Mesenchymal stem cell (in vitro differentiated cells and primary cell): ENCODE results near the gene MTMR12.

Source experiments
- DNase-seq: peaks from one replicate; pipeline ENCODE4 v3.0.0-alpha.2; 2013
- H2AFZ ChIP-seq: one replicate; pipeline ENCODE4 v1.6.1; 2013; ENCODE audit warnings: low read depth, mild to moderate bottlenecking, control low read depth, inconsistent platforms, low read length, moderate library complexity
- H2AK5ac ChIP-seq: 2 replicates; pipeline ENCODE4 v1.6.1; 2013; ENCODE audit warnings: low read length, moderate library complexity, mild to moderate bottlenecking, inconsistent platforms; ENCODE audit not compliant: severe bottlenecking
- H2BK120ac ChIP-seq: one replicate; pipeline ENCODE4 v1.6.1; 2013; ENCODE audit warnings: low read depth, mild to moderate bottlenecking, inconsistent platforms, low read length, moderate library complexity
- H2BK12ac ChIP-seq, 2 experiments: one replicate each; pipeline ENCODE4 v1.6.1; 2013; ENCODE audit warnings: inconsistent platforms in 2 of 2, low read length in 2 of 2, mild to moderate bottlenecking in 2 of 2, moderate library complexity in 2 of 2, control low read depth in 1 of 2
- H2BK15ac ChIP-seq: one replicate; pipeline ENCODE4 v1.6.1; 2013; ENCODE audit warnings: mild to moderate bottlenecking, low read depth, inconsistent platforms; ENCODE audit not compliant: poor library complexity, severe bottlenecking
- H2BK5ac ChIP-seq: 2 replicates; pipeline ENCODE4 v1.6.1; 2013; ENCODE audit warnings: low read depth, mild to moderate bottlenecking, low read length, control low read depth, inconsistent platforms; ENCODE audit not compliant: poor library complexity, severe bottlenecking
- H3K14ac ChIP-seq, 2 experiments: one replicate each; pipeline ENCODE4 v1.6.1; 2013; ENCODE audit warnings: inconsistent platforms in 2 of 2, low read length in 2 of 2, control low read depth in 1 of 2, mild to moderate bottlenecking in 1 of 2, moderate library complexity in 1 of 2
- H3K18ac ChIP-seq, 2 experiments: one replicate each; pipeline ENCODE4 v1.6.1; 2013; ENCODE audit warnings: inconsistent platforms in 2 of 2, low read length in 2 of 2, control low read depth in 1 of 2, low read depth in 1 of 2, mild to moderate bottlenecking in 1 of 2
- H3K23ac ChIP-seq, 2 experiments: one replicate each; pipeline ENCODE4 v1.6.1; 2013; ENCODE audit warnings: inconsistent platforms in 2 of 2, low read length in 2 of 2, mild to moderate bottlenecking in 2 of 2, moderate library complexity in 2 of 2, control low read depth in 1 of 2
- H3K27ac ChIP-seq: 2 replicates; pipeline ENCODE4 v1.5.1; 2013; ENCODE audit warnings: mild to moderate bottlenecking, moderate library complexity, low read length, control low read depth, inconsistent platforms; ENCODE audit not compliant: poor library complexity, severe bottlenecking
- H3K27me3 ChIP-seq, 2 experiments: 2 replicates each; pipeline versions ENCODE4 v1.6.1 to v1.7.0; 2013; ENCODE audit warnings: low read length in 2 of 2, mild to moderate bottlenecking in 2 of 2, moderate library complexity in 2 of 2, control low read depth in 1 of 2, inconsistent platforms in 1 of 2; ENCODE audit not compliant: control insufficient read depth in 1 of 2, insufficient read depth in 1 of 2
- H3K36me3 ChIP-seq, 2 experiments: 2 replicates each; pipeline versions ENCODE4 v1.6.1 to v1.7.0; 2013; ENCODE audit warnings: low read length in 2 of 2, control low read depth in 1 of 2, inconsistent platforms in 1 of 2, low read depth in 1 of 2, mild to moderate bottlenecking in 1 of 2; ENCODE audit not compliant: insufficient read depth in 2 of 2, control insufficient read depth in 1 of 2
- H3K4ac ChIP-seq, 2 experiments: one replicate each; pipeline ENCODE4 v1.6.1; 2013; ENCODE audit warnings: inconsistent platforms in 2 of 2, low read length in 2 of 2, mild to moderate bottlenecking in 2 of 2, moderate library complexity in 2 of 2, control low read depth in 1 of 2, low read depth in 1 of 2
- H3K4me1 ChIP-seq: 2 replicates; pipeline ENCODE4 v1.6.1; 2013; ENCODE audit warnings: low read depth, low read length, control low read depth; ENCODE audit not compliant: control insufficient read depth, insufficient read depth
- H3K4me2 ChIP-seq: 2 replicates; pipeline ENCODE4 v1.6.1; 2013; ENCODE audit warnings: low read length, mild to moderate bottlenecking, inconsistent platforms; ENCODE audit not compliant: poor library complexity, severe bottlenecking
- H3K4me3 ChIP-seq, 2 experiments: 2 replicates each; pipeline versions ENCODE4 v1.5.1 to v1.7.0; 2013; ENCODE audit warnings: low read length in 2 of 2, mild to moderate bottlenecking in 2 of 2, control low read depth in 1 of 2, low read depth in 1 of 2; ENCODE audit not compliant: insufficient read depth in 1 of 2
- H3K79me1 ChIP-seq: replicated peaks from 2 replicates; pipeline ENCODE4 v1.6.1; 2013; ENCODE audit warnings: mild to moderate bottlenecking, control low read depth, low read length, inconsistent platforms; ENCODE audit not compliant: poor library complexity, severe bottlenecking
- H3K9ac ChIP-seq: 2 replicates; pipeline ENCODE4 v1.7.0; 2013; ENCODE audit warnings: mild to moderate bottlenecking, low read length, moderate library complexity
- H3K9me3 ChIP-seq: 2 replicates; pipeline ENCODE4 v1.7.0; 2013; ENCODE audit warnings: mild to moderate bottlenecking, low read length; ENCODE audit not compliant: control insufficient read depth
- H4K8ac ChIP-seq: one replicate; pipeline ENCODE4 v1.6.1; 2013; ENCODE audit warnings: inconsistent platforms, mild to moderate bottlenecking, low read length, moderate library complexity
- H4K91ac ChIP-seq: one replicate; pipeline ENCODE4 v1.6.1; 2013; ENCODE audit warnings: mild to moderate bottlenecking, low read length, inconsistent platforms
- WGBS: methylation state at CpG from one replicate; pipeline ENCODE4 v1.1.7; 2013; ENCODE audit warnings: mixed read lengths; 5-methylcytosine and 5-hydroxymethylcytosine counted together

The MTMR12 gene

DNA sequence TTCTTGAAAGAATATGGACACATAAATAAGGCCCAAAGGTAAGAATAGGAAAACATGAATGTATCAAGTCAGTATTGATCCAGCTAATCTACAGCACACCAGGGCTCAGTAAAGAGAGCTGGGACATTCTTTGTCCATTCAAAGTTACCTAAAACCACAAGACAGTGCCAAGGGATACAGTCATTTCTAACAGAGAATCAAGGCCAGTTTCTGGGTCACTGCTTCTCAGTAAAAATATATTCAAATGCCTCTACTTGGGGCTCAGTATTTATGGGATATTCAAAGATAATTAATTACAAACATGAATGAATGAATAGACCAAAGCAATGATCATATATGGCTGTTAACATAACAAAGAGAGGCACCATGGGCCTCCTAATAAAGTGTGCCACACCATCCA is 34.9 kb downstream of the MTMR12 start:
- H2BK5ac ChIP-seq: no peak overlapping the region
- H2AK5ac ChIP-seq: peak overlapping the region; percentile 70
- H2BK15ac ChIP-seq: no peak overlapping the region
- H3K4me2 ChIP-seq: no peak overlapping the region
- no peaks in the 10 kb centered on the region for H3K9me3 ChIP-seq
- H3K14ac ChIP-seq: no peak overlapping the region
- no peak overlapping the region for H3K4ac ChIP-seq
- H3K18ac ChIP-seq: no peak overlapping the region
- H2BK12ac ChIP-seq: no peak overlapping the region
- H3K9ac ChIP-seq: peak overlapping the region; percentile 11
- H3K4me3 ChIP-seq: no peak overlapping the region
- peaks cover 13% of the 10 kb centered on the region for H3K79me1 ChIP-seq
- no peak overlapping the region for H3K23ac ChIP-seq
- no peak for DNase-seq
- H4K91ac ChIP-seq: no peak overlapping the region
- peaks cover 3 to 22% of the 10 kb centered on the region in 2 experiments for H3K36me3 ChIP-seq
- no peak overlapping the region for H2AFZ ChIP-seq
- H3K27me3 ChIP-seq: no peaks in the 10 kb centered on the region
- no peak overlapping the region for H2BK120ac ChIP-seq
- peak overlapping the region; percentile 62 for H3K27ac ChIP-seq
- no peak overlapping the region for H4K8ac ChIP-seq
- H3K4me1 ChIP-seq: peaks cover 18% of the 10 kb centered on the region

DNA sequence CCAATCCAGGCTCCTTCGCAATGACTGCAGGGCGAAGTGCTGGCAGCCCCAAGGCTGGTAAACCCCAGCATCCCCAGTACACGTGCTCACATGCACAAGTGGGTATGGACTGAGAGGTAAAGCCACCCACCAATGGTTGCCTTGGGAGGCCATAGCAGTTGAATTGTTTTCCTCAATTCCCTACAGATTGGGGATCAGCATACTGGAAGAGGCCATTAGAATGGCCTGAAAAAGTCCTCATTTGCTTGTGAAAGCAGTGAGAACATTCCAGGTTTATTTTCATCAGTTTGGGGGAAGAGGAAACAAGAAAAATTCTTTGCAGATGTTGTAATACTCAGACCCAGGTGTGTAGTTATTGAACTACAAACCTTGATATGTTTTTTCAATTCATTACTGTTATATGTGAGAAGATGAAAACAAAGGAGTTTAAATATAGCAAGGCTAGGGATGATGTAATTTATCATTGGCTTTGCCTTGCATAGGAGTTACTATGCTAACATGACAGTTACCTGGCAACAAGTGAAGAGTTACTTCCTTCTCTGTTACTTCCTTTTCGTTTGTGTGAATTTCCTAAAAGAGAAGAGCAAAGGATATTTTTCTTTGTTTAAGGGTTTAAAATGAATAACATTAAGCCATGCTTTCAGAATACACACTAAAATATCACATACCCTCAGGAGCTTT is 36.4 kb downstream of the MTMR12 start:
- Histone ChIP-seq H2BK5ac (peak overlapping the region; percentile 67), H3K9ac (no peak overlapping the region), H2BK12ac (peak overlapping the region; percentile 80 to 85), H3K4me3 (no peak overlapping the region), H2AFZ (no peak overlapping the region), H3K79me1 (peaks cover 18% of the 10 kb centered on the region), H3K23ac (peak overlapping the region in 1 of 2 experiments; percentile 34), H2AK5ac (peak overlapping the region; percentile 97), H3K4me1 (peaks cover 18% of the 10 kb centered on the region), H3K27ac (peak overlapping the region; percentile 86), H3K4me2 (no peak overlapping the region), H2BK15ac (no peak overlapping the region), H4K91ac (peak overlapping the region; percentile 87), H3K18ac (peak overlapping the region in 1 of 2 experiments; percentile 58), H3K4ac (peak overlapping the region in 1 of 2 experiments; percentile 92), H3K36me3 (peaks cover 5 to 33% of the 10 kb centered on the region in 2 experiments), H2BK120ac (peak overlapping the region; percentile 68), H4K8ac (peak overlapping the region; percentile 35), H3K9me3 (no peaks in the 10 kb centered on the region), H3K14ac (no peak overlapping the region), H3K27me3 (no peaks in the 10 kb centered on the region)
- peak; percentile 67 for DNase-seq
- WGBS: 83% methylated on average over 3 of the region's 4 CpGs

DNA sequence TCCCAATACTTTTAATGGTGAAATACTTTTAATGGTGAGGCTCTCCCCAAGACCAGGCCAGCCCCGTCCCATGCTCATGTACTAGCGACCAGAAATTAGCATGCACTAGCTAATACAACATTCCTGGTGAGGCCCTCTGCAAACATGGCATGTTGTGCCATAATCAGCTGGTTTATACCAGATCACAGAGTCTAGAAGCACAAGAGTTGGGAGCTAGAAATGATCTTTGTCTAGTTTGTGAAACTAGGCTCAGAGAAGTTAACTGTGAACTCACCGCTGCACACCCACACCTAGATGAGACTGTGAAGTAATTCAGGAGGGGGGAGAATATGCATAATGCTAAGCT is 37.4 kb downstream of the MTMR12 start:
- peak overlapping the region; percentile 3 for H3K9ac ChIP-seq
- 60% methylated on average over 1 of the region's 3 CpGs for WGBS
- peaks cover 18% of the 10 kb centered on the region for H3K4me1 ChIP-seq
- peak overlapping the region; percentile 82 for H4K8ac ChIP-seq
- peak overlapping the region; percentile 79 for H3K27ac ChIP-seq
- H2BK15ac ChIP-seq: no peak overlapping the region
- H2AK5ac ChIP-seq: peak overlapping the region; percentile 95
- no peak overlapping the region for H3K4me2 ChIP-seq
- H3K4ac ChIP-seq: peak overlapping the region in 1 of 2 experiments; percentile 67
- H3K14ac ChIP-seq: no peak overlapping the region
- H4K91ac ChIP-seq: no peak overlapping the region
- H2BK12ac ChIP-seq: peak overlapping the region in 1 of 2 experiments; percentile 60
- peak overlapping the region; percentile 10 for H2AFZ ChIP-seq
- no peaks in the 10 kb centered on the region for H3K9me3 ChIP-seq
- no peak overlapping the region for H2BK120ac ChIP-seq
- no peak overlapping the region for H3K4me3 ChIP-seq
- no peaks in the 10 kb centered on the region for H3K27me3 ChIP-seq
- DNase-seq: peak; percentile 56
- H3K23ac ChIP-seq: no peak overlapping the region
- H3K79me1 ChIP-seq: peaks cover 21% of the 10 kb centered on the region
- peaks cover 8 to 43% of the 10 kb centered on the region in 2 experiments for H3K36me3 ChIP-seq
- peak overlapping the region; percentile 17 to 31 for H3K18ac ChIP-seq
- H2BK5ac ChIP-seq: peak overlapping the region; percentile 63

DNA sequence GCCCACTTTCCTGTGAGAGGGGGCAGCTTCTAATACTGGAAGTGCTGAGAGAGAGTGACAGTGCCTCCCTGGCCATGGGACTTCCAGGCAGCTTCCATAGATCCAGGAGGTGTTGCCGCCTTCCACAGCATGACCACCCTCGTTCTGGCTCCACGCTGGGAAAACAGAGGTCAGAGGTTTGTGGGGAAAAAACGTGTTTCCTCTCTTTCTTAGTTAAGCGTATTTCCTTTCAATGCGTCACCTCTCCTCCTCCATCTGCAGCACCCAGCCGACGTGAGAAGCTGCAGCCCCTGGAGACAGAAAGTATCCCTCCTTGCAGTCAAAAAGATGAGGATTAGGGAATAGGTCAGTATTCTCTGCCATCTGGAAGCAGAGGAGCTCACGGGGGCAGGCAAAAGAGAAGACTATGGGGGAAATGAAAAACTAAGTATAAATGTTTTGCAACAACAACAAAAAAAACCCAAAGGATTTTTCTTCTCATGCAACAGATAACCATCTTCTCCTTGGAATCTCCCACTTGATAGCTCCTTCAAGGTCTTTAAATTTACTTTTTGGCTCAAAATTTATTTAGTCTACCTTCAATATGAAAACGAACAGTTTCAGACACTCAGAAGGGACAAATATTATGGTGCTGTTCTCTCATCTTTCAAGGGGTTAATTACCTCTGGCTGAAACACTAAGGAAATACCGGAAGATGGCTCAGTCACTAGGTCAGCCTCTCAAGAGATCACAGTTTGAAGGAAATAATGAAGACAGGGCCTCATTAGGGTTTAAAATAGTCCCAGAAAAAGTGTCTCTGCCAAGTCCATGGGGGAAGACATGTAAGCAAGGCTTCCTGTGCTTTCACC is 38.0 kb downstream of the MTMR12 start:
- Histone ChIP-seq H3K27ac (peak overlapping the region; percentile 79), H3K9me3 (no peaks in the 10 kb centered on the region), H2BK120ac (no peak overlapping the region), H2BK5ac (peak overlapping the region; percentile 35), H3K4me3 (peak overlapping the region in 1 of 2 experiments; percentile 12), H3K18ac (peak overlapping the region; percentile 31 to 80), H3K27me3 (no peaks in the 10 kb centered on the region), H2AK5ac (peak overlapping the region; percentile 53), H4K91ac (peak overlapping the region; percentile 57), H3K4ac (peak overlapping the region in 1 of 2 experiments; percentile 46), H3K9ac (peak overlapping the region; percentile 12), H3K36me3 (peaks cover 8 to 48% of the 10 kb centered on the region in 2 experiments), H2BK15ac (no peak overlapping the region), H3K4me2 (peak overlapping the region; percentile 20), H3K23ac (no peak overlapping the region), H3K79me1 (peaks cover 19% of the 10 kb centered on the region), H2BK12ac (peak overlapping the region; percentile 28 to 45), H2AFZ (no peak overlapping the region), H3K4me1 (peaks cover 18% of the 10 kb centered on the region), H3K14ac (no peak overlapping the region), H4K8ac (peak overlapping the region; percentile 69)
- DNase-seq: peak; percentile 80
- WGBS: 23% methylated on average over 6 of the region's 11 CpGs
